Neural progenitor cell (in vitro differentiated cells): ENCODE measurements around the gene P2RX5. TPM values are rescaled to one million over a fixed set of nuclear protein-coding genes. Genes with fewer than 3 reads are reported as not detected.

Experiments
- DNase-seq: peaks from one replicate; pipeline ENCODE4 v3.0.0-alpha.2; 2016; ENCODE audit warnings: low spot score
- H2AFZ ChIP-seq: fragments of 200-600 bp; sonication (generic); replicated peaks from 2 replicates; pipeline ENCODE4 v1.6.1; 2016; ENCODE audit warnings: antibody characterized with exemption
- H3F3A ChIP-seq: fragments of 200-600 bp; sonication (generic); 2 replicates; pipeline ENCODE4 v1.6.1; 2016; ENCODE audit warnings: antibody characterized with exemption, low read depth
- H3K27ac ChIP-seq: fragments of 200-600 bp; sonication (generic); 2 replicates; pipeline ENCODE4 v1.5.1; 2016; ENCODE audit warnings: mild to moderate bottlenecking
- H3K27me3 ChIP-seq: fragments of 200-600 bp; sonication (generic); 2 replicates; pipeline ENCODE4 v1.6.1; 2016; ENCODE audit warnings: mild to moderate bottlenecking, moderate library complexity
- H3K36me3 ChIP-seq: fragments of 200-600 bp; sonication (generic); 2 replicates; pipeline ENCODE4 v1.5.1; 2016
- H3K4me1 ChIP-seq: fragments of 200-600 bp; sonication (generic); 2 replicates; pipeline ENCODE4 v1.6.1; 2016; ENCODE audit warnings: mixed run types
- H3K4me2 ChIP-seq: fragments of 200-600 bp; sonication (generic); 2 replicates; pipeline ENCODE4 v1.6.1; 2016
- H3K4me3 ChIP-seq: fragments of 200-600 bp; sonication (generic); 2 replicates; pipeline ENCODE4 v1.5.1; 2016
- H3K79me2 ChIP-seq: fragments of 200-600 bp; sonication (generic); 2 replicates; pipeline ENCODE4 v1.6.1; 2016; ENCODE audit warnings: low read depth
- H3K9ac ChIP-seq: fragments of 200-600 bp; sonication (generic); 2 replicates; pipeline ENCODE4 v1.6.1; 2016
- H3K9me3 ChIP-seq: fragments of 200-600 bp; sonication (generic); 2 replicates; pipeline ENCODE4 v1.5.1; 2016; ENCODE audit warnings: low read depth
- H4K20me1 ChIP-seq: fragments of 200-600 bp; sonication (generic); 2 replicates; pipeline ENCODE4 v1.6.1; 2016; ENCODE audit warnings: low read depth
- H3K27ac Mint-ChIP-seq: 3 replicates; pipeline ENCODE4 v1.8.0; 2021; ENCODE audit warnings: mixed read lengths
- H3K27me3 Mint-ChIP-seq: 2 replicates; pipeline ENCODE4 v1.8.0; 2022; ENCODE audit warnings: low read depth, mild to moderate bottlenecking, inconsistent platforms, moderate library complexity, mixed read lengths; ENCODE audit not compliant: insufficient read depth
- H3K36me3 Mint-ChIP-seq: 3 replicates; pipeline ENCODE4 v1.8.0; 2021; ENCODE audit warnings: mixed read lengths
- H3K4me1 Mint-ChIP-seq: 3 replicates; pipeline ENCODE4 v1.8.0; 2021; ENCODE audit warnings: mixed read lengths
- H3K4me3 Mint-ChIP-seq: 3 replicates; pipeline ENCODE4 v1.8.0; 2021; ENCODE audit warnings: mild to moderate bottlenecking, moderate library complexity, mixed read lengths
- H3K9me3 Mint-ChIP-seq: 3 replicates; pipeline ENCODE4 v1.8.0; 2020; ENCODE audit warnings: mixed read lengths
- CTCF ChIP-seq: fragments of 200-600 bp; sonication (generic); IDR thresholded peaks from 2 replicates; pipeline ENCODE4 v1.5.1; 2017; ENCODE audit warnings: antibody characterized with exemption, mild to moderate bottlenecking
- EZH2 ChIP-seq: fragments of 200-600 bp; sonication (generic); IDR thresholded peaks from 2 replicates; pipeline ENCODE4 v1.6.1; 2017; ENCODE audit warnings: antibody characterized with exemption, mild to moderate bottlenecking, moderate library complexity
- EZH2phosphoT487 ChIP-seq: fragments of 200-600 bp; sonication (generic); IDR thresholded peaks from 2 replicates; pipeline ENCODE4 v1.6.1; 2017; ENCODE audit warnings: antibody characterized with exemption
- total RNA-seq: library from RNA; depleted of rRNA; stranded (reverse); fragments of >200 nt; gene quantifications from 2 replicates; pipeline ENCODE4 v1.2.3, GENCODE V29; 2015; ENCODE audit warnings: low replicate concordance

P2RX5 gene
- total RNA-seq, 1 donor from 2014 or later = not detected

GRCh38 chr17:3672571-3672970, 23.4 kb downstream of the P2RX5 start:
- Histone ChIP-seq H3K27me3 (no peaks in the 10 kb centered on the region), H4K20me1 (peaks cover 19% of the 10 kb centered on the region), H3K4me1 (peaks cover 3% of the 10 kb centered on the region), H3F3A (peaks cover 8% of the 10 kb centered on the region), H3K4me3 (no peak overlapping the region), H2AFZ (no peak overlapping the region), H3K4me2 (no peak overlapping the region), H3K27ac (no peak overlapping the region), H3K79me2 (peaks cover 21% of the 10 kb centered on the region), H3K9me3 (no peaks in the 10 kb centered on the region), H3K36me3 (no peaks in the 10 kb centered on the region), H3K9ac (no peak overlapping the region)
- Mint-ChIP-seq H3K4me3 (peak overlapping the region; percentile 15), H3K27me3 (peaks cover 5% of the 10 kb centered on the region), H3K4me1 (peaks cover 24% of the 10 kb centered on the region), H3K36me3 (peaks cover 4% of the 10 kb centered on the region), H3K9me3 (no peaks in the 10 kb centered on the region), H3K27ac (no peak overlapping the region)
- TF ChIP-seq CTCF = no peak
- no peak for TF ChIP-seq EZH2phosphoT487
- no peak for TF ChIP-seq EZH2
- DNase-seq = no peak

DNA sequence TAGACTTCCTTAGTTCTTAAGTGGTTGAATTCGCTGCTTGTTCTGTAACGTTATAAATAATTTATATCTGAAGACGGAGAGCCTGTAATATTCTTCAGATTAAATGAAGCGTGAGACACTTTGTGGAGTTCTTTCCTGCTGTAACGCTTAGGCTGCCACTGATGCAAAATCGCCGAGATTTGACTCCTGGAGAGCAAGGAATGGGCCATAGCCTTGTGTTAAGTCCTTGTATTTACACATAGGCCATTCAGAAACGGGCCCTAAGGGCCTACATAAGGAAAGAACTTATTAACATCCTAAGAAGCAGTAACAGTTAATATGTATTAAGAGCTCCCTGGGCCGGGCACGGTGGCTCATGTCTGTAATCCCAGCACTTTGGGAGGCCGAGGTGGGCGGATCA, 26.4 kb downstream of the P2RX5 start:
- Histone ChIP-seq H3F3A (peaks cover 11% of the 10 kb centered on the region), H4K20me1 (peaks cover 25% of the 10 kb centered on the region), H3K79me2 (peaks cover 39% of the 10 kb centered on the region), H3K4me1 (peaks cover 3% of the 10 kb centered on the region), H3K9me3 (no peaks in the 10 kb centered on the region), H3K9ac (peak overlapping the region; percentile 88), H3K4me2 (peak overlapping the region; percentile 80), H3K27ac (no peak overlapping the region), H3K36me3 (no peaks in the 10 kb centered on the region), H2AFZ (no peak overlapping the region), H3K4me3 (peak overlapping the region; percentile 95), H3K27me3 (no peaks in the 10 kb centered on the region)
- Mint-ChIP-seq H3K36me3 (peaks cover 7% of the 10 kb centered on the region), H3K27ac (no peak overlapping the region), H3K27me3 (peaks cover 9% of the 10 kb centered on the region), H3K9me3 (no peaks in the 10 kb centered on the region), H3K4me1 (peaks cover 31% of the 10 kb centered on the region), H3K4me3 (peak overlapping the region; percentile 98)
- no peak for DNase-seq
- no peak for TF ChIP-seq EZH2
- no peak for TF ChIP-seq EZH2phosphoT487
- TF ChIP-seq CTCF = no peak

DNA sequence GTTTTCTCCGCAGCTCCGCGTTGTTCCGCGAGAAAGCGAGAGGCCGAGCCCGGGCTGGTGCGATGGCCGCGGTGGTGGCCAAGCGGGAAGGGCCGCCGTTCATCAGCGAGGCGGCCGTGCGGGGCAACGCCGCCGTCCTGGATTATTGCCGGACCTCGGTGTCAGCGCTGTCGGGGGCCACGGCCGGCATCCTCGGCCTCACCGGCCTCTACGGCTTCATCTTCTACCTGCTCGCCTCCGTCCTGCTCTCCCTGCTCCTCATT, 26.9 kb downstream of the P2RX5 start:
- peaks cover 9% of the 10 kb centered on the region for H3K27me3 Mint-ChIP-seq
- H3K27me3 ChIP-seq = no peaks in the 10 kb centered on the region
- no peaks in the 10 kb centered on the region for H3K36me3 ChIP-seq
- peaks cover 27% of the 10 kb centered on the region for H3K4me1 Mint-ChIP-seq
- H3K4me3 ChIP-seq = peak overlapping the region; percentile 95
- H3K27ac Mint-ChIP-seq = peak overlapping the region; percentile 81
- no peak overlapping the region for H2AFZ ChIP-seq
- no peak for DNase-seq
- peaks cover 25% of the 10 kb centered on the region for H4K20me1 ChIP-seq
- no peaks in the 10 kb centered on the region for H3K9me3 Mint-ChIP-seq
- peak overlapping the region; percentile 60 for H3K27ac ChIP-seq
- peak overlapping the region; percentile 88 for H3K9ac ChIP-seq
- peaks cover 39% of the 10 kb centered on the region for H3K79me2 ChIP-seq
- TF ChIP-seq CTCF = peak; percentile 3
- no peak for TF ChIP-seq EZH2phosphoT487
- H3K36me3 Mint-ChIP-seq = peaks cover 7% of the 10 kb centered on the region
- H3K9me3 ChIP-seq = no peaks in the 10 kb centered on the region
- H3F3A ChIP-seq = peaks cover 11% of the 10 kb centered on the region
- H3K4me2 ChIP-seq = peak overlapping the region; percentile 80
- H3K4me3 Mint-ChIP-seq = peak overlapping the region; percentile 98
- no peaks in the 10 kb centered on the region for H3K4me1 ChIP-seq
